Superior temporal gyrus (tissue), 1 donor: ENCODE data around the gene MYH9.
A peak's percentile ranks its signal among the peaks of the same experiment; 100 is the strongest.
"Not testable (repeated sequence)": the region's sequence is repeated elsewhere in the genome, so short reads cannot be mapped to it uniquely, and the experiment has no call there.

Experiments
- DNase-seq: peaks from one replicate; pipeline ENCODE4 v3.0.0-alpha.2; 2016; ENCODE audit errors: extremely low spot score

Gene MYH9

DNA sequence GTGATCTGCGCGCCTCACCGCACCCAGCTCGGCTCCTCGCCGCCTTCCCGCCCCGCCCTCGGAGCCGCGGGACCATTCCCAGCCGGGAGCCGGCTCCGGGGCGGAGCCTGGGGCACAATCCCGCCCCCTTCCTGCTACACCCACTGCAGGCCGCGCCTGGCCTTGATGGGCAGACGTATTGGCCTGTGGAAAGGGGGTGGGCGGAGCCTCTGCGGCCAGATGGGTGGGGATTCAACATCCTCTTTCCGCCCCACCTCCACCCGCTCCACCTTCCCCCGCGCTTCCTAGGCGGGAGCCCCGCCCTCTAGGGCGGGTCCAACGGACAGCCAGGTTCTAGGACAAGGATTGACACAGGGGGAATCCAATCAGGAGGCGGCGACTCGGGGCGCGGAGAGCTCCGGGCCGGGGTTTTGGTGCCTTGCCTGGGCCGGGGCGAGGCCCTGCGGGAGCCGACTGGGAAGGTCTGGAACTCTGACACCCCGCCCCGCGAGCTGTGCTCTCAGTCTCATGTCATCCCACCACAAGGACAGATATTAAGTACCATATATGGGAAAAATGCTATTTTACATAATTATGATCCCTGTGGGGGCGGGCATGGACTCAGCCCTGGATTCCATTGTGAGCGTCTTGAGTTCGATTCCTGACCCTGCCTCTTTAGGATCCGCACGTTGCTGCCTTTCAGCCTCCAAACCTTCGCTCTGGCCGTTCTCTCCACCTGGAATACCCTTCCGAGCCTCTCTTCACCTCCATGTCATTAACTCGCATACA, at the start of gene MYH9:
Gene MYH9 (minus strand): TSS at position 9 of the 768 bp plus-strand sequence. CDS start 38,731 bp downstream, outside the sequence.
- peak; percentile 99 for DNase-seq

DNA sequence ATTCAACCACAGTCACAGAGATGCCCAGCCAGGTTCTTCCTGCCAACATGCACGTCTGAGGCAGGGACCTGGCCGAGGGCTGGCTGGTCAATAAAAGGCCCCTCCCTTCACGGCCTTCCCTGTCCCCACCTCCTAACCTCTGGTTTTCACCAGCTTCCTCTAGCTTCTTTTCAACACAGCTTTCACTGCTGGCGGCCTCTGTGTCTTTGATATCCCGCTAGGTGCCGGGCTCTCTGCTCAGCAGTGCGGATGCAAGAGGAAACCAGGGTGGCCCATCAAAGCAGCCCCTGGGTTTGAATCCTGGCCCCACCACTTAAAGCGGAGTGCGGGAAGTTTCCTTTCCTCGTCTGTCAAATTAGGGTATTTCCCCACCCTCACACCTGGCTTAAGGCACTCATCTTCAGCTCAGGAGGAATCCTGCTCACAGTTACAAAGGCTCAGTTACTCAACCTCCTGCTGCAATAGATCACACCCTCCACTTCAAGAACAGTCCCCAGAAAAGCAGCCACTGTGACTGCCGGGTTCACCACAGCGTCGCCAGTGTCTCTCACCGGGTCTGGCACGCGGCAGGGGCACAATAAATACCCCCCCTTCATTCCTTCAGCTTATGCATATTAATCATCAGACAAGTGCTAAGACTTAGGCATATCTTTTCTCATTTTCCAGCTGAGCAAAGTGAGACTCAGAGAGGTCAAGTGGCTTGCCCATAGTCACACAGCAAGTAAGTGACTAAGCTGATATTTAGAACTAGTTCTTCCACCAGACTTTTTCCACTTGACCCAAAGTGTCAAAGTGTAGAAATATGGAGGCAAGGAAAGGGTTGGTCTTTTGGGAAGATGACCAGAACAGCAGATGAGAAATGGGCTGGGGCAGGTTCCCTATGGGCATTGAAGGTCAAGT, 48.0 kb upstream of the MYH9 start:
- DNase-seq, result no peak

DNA sequence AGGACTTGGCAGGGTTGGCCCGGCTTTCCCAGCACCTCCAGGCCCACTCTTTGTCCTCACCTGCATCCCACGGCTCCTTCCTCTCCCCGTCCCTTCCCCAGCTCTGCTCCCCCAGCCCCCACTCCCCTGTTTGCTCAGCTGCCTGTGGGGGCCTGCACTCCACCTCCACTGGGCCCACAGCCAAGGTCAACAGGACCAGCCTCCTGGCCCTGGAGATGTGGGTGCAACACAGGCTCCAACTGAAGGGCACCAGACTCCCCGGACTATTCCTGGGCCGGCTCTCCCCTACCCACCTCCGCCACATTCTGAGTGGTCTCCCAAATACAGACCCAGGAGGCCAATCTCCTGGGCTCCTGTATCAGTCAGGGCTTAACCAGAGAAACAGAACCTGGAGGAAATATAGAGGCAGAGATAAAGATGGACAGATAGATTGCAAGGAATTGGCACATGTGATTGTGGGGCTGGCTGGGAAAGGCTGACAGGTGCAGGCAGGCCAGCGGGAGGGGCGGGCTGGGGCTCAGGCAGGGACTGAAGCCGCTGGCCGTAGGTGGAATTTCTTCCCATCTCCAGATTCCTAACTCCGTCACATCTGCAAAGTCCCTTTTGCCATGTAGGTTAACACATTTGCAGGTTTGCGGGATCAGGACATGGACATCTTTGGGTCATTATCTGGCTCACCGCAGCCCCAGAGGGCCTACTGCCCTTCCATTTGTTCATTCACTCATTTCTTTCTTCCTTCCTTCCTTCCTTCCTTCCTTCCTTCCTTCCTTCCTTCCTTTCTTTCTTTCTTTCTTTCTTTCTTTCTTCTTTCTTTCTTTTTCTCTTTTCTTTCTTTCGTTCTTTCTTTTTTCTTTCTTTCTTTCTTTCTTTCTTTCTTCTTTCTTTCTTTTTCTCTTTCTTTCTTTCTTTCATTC, 45.8 kb upstream of the MYH9 start:
- no peak for DNase-seq

DNA sequence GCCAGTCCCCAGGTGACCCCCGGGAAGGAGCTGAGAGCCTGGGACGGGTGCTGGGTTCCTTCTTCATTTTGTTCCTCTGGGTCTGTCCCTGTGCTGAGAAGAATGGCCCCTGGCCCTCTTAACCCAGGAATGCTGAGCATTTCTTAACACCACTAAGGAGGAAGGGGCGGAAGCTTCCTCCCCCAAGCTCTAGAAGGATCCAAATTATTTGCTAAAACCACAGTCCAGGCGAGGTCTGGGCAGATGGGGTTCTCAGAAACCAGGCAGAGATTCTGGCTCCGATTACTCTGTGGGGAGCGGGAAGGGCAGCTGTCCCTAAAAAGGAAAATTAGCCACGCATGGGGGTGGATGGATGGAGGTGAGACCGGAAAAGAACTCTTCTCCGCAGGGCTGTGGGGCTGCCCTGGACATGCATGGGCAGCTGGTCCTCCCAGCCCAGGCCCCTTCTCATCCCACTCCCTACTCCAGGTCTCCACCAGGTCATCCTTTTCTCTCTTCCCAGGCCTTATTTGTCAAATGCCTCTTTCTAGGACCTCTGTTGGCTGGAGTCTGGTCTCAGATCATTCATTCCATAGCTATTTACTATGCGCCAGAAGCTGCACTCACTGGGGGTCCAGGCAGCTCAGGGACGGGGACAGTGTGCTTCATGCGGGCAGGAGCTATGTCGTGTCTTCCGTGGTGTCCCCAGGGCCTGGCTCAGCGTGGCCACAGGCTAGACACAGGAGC, 45.0 kb upstream of the MYH9 start:
- DNase-seq, result no peak

DNA sequence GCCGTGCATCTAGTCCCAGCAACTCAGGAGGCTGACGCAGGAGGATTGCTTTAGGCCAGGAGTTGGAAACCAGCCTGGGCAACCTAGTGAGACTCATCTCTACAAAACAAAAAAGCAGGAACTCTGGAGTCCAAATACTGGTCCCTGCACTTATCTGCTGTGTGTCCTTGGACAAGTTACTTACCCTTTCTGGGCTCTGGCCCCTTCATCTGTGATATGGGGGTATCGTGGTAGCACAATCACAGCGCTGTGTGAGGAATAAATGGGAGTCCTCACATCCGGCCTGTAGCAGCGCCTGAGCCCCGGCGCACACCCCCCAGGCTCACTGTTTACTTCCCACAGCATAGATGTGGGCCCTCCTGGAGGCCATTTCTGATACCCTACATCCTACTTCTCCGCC, 44.2 kb upstream of the MYH9 start:
- DNase-seq, result no peak

DNA sequence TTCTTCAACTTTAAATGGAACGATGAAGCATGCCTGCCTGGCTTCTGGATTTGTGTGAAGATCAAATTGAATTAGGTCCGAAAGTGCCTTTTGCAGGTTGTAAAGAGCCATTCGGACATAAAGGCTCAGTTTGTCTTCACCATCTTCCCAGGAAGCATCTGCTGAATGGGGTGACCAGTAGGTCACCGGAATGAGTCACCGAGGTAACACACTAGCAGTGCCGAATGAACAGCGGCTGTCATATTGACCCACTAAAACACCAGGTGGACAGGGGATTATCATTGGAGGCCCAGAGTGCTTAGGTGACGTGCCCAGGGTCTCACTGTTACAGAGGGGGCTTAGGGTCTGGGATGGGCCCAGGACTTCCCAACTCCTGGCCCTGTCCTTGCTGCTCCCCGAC, 43.1 kb upstream of the MYH9 start:
- no peak for DNase-seq

DNA sequence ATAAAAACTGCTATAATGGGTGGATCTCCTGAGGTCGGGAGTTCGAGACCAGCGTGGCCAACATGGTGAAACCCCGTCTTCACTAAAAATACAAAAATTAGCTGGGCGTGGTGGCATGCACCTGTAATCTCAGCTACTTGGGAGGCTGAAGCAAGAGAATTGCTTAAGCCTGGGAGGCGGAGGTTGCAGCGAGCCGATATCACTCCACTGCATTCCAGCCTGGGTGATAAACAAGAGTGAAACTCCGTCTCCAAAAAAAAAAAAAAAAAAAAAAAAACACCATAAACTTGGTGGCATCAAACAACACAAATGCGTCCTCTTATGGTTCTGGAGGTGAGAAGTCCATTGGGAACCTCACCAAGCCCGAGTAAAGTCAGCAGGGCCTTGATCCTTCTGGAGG, 40.2 kb upstream of the MYH9 start:
- DNase-seq, result not testable (repeated sequence)

DNA sequence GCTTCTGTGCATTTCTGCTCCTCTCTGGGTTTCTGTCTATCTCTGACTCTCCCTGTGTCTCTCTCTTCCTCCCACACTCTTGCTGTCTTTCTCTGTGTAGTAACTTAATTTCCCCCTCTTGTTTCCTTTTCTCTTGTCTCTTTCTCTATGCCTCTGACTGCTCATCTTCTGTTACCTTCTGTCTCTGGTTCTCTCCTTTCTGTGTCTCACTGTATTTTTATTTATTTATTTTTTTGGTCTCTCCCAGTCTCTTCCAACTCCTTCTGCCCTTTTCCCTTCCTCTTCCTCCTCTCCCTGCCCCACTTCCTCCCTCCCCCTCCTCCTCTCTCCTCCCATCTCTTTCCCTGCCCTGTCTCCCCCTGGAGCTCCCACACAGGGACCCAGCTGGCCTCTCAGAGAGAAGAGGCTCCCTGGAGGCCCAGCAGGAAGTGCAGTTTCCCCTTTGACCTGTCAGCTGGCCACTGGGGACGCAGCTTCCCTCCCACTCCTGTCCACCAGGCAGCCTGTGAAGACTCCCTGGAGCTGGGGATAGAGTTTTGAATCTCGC, 38.3 kb upstream of the MYH9 start:
- no peak for DNase-seq

DNA sequence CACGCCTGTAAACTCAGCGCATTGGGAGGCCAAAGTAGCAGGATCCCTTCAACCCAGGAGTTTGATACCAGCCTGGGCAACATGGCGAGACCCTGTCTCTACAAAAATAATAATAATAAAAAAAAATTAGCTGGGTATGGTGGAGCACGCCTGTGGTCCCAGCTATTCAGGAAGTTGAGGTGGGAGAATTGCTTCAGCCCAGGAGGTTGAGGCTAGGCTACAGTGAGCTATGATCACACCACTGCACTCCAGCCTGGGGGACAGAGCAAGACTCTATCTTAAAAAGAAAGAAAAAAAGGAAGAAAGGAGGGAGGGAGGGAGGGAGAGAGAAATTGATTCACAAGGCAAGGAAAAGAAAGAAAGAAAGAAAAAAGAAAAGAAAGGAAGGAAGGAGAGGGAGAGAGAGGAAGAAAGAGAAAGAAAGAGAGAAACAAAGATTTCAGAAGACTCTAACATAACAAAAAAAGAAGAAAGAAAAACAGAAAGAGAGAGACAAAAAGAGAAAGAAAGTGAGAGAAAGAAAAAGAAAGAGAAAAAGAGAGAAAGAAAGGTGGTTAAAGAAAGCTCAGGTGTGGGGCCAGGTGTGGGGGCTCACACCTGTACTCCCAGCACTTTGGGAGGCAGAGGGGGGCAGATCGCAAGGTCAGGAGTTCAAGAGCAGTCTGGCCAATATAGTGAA, 37.3 kb upstream of the MYH9 start:
- no peak for DNase-seq

DNA sequence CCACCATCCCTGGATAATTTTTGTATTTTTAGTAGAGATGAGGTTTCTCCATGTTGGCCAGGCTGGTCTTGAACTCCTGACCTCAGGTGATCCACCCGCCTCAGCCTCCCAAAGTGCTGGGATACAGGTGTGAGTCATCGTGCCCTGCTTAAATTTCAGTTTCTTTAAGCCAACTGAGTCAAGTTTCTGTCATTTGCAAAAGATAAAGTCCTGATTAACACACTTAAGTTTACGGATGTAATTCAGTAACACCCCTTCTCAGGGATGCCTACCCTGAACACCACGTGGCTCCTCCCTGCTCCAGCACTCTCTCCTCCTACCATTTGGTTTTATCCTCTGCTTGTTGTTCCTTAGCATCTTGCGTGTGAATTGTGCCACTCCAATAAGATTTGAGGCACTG, 36.7 kb upstream of the MYH9 start:
- DNase-seq, result not testable (repeated sequence)

DNA sequence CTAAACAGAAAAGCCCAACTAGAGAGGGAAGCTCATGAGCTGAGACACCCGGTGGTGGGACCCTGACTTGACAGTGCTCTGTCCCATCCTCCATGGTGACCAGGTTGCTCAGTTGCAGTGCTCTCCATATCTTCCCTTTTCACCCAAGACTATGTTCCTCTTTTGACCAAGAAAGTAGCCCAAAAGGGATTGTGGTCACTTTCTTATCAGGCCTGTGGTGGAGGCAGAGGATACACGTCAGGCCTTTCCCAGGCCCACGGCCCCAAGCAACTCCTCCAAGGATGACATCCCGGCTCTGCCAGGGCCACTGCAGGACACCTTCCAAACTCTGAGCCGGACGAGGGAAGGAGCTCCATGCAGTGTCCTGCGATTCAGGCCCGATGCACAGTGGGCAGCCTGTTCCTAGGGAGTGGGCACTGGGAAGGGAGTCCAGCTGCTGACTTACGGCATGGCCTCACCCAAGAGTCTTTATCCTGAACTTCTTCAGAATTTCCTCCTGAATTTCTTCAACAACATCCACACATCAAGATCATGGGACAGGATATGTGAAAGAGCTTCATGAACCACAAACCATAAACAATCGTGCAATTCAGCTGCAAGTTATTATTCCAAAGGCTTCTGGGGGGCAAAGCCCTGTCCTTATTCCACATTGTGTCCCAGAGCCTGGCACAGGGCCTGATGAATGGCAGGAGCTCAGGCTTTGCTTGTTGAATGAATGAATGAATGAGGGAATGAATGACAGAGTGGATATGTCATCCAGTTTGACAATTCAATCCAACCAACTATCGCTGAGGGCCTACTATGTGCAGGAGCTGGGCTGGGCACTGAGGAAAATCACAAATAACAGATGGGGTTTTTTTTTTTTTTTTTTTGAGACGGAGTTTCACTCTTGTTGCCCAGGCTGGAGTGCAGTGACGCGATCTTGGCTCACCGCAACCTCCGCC, 36.0 kb upstream of the MYH9 start:
- DNase-seq, result no peak

DNA sequence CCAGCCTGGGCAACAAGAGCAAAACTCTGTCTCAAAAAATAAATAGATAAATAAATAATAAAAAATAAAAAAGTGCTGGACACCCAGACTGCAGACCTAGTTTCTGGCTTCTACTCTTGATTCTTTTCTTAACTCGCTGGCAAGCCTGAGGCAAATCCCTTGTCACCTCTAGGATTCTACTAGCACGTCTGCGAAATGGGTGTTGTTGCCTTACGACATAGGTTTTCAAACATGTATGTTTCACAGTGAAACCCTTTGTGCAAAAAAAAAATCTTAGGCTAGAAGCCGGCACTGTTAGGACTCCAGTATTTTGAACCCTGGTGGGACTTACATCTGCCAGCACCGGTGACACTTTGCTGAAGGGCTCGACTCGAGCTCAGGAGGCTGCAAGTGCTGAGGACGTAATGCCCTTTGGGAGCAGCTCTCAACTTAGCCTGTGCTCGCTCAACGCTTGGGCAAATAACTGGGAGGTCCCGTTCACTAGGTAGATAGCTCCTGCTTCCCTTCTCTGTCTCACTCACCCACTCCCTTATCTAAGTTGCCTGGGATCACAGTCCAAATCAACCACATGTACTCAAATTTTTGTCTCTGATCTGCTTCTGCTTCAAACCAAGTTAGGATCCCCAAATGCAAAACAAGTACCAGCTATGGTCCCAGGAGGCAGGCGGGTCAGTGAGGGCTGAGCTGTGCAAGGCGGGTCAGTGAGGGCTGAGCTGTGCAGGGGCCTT, 34.7 kb upstream of the MYH9 start:
- no peak for DNase-seq

DNA sequence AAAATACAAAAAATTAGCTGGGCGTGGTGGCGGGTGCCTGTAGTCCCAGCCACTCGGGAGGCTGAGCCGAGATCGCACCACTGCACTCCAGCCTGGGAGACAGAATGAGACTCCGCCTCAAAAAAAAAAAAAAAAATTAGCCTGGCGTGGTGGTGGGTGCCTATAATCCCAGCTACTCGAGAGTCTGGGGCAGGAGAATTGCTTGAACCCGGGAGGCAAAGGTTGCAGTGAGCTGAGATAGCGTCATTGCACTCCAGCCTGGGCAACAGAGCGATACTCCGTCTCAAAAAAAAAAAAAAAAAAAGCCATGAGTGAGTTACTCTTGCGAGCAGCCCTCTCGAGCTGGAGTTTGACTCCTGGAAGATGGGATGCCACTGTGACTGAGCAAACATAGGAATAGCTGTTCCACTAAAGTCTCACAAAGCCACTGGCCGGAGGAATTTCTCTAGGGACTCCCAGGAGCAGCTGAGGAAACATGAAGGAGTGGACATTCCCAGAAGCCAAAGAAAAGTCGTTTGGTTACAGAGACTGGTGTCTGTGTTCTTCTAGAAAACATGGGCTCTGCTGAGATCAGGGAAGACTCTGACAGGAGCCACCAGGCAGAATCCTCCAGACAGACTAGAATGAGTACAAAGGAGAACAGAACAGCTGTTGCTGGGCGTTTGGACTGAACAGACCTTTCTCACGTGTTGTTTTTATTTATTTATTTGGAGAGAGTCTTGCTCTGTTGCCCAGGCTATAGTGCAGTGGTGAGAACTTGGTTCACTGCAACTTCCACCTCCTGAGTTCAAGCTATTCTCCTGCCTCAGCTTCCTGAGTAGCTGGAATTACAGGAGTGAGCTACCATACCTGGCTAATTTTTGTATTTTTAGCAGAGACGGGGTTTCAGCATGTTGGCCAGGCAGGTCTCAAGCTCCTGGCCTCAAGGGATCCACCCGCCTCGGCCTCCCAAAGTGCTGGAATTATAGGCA, 32.4 kb upstream of the MYH9 start:
- no peak for DNase-seq

DNA sequence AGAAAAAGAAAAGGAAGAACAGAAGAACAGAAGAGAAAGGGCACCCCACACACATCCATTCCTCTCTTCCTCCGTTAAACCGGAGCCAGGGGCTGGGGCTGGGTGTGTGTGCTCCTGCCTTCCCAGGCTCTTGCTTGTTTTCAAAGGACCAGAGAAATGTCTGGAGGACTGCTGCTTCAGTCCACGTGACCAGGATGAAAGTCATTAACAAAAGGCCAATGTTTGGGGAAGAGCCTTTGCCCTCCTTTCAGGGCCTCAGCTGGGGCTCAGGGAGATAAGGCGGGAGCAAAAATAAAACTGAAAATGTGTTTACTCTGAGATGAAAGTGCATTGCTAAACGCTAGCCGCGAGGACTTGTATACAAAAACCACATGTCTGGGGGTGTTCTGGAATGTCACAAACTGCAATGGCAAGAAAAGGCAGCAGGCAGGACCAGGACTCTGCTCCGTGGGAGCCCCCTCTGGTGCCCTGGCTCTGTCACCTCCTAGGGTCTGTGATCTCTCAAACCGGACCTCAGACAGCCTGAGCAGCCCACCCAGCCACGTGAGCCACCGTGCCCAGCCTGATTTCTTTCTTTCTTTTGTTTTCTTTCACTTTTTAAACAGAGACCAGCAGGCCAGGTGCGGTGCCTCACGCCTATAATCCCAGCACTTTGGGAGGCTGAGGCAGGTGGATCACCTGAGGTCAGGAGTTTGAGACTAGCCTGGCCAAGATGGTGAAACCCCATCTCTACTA, 31.6 kb upstream of the MYH9 start:
- DNase-seq, result peak; percentile 67

DNA sequence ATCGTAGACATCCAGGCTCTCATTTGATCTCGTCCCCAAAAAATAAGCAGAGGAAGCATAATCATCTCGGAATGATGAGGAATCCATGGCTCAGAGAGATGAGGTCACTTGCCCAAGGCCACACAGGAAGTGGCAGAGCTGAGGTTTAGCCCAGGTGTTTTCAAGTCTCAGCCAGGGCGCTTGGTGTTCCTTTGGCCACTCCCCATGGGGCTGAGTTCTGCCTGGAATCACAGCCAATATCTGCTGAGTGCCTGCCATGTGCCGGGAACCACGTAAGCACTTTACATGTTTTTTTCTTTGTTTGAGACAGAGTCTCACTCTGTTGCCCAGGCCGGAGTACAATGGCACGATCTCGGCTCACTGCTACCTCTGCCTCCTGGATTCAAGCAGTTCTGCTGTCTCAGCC, 29.5 kb upstream of the MYH9 start:
- no peak for DNase-seq

DNA sequence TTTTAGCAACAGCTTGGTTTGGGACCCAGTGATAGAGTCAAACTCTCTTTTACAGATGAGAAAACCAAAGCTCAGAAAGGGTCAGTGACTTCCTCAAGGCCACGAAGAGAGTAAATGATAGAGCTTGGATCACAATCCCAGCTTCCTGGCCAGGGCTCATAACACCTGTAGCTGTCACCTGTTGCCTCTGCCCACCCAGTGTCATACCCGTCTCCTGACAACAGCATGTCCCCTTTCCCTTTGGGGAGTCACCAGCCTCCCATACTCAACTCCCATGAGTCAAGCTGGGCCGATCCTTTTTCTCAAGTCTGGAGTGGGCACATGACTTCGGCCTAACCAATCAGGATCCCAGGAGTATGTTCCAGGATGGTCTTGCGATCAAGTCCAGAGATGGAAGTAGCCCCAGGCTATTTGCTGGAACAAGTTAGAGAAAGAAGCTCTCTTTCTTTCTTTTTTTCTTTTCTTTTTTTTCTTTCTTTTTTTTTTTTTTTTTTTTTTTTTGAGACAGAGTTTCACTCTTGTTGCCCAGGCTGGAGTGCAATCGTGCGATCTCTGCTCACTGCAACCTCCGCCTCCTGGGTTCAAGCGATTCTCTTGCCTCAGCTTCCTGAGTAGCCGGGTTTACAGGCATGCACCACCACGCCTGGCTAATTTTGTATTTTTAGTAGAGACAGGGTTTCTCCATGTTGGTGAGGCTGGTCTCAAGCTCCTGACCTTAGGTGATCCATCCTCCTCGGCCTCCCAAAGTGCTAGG, 27.8 kb upstream of the MYH9 start:
- no peak for DNase-seq
